Fibroblast of the aortic adventitia (primary cell): ENCODE measurements around the gene NRXN2. TPM values are rescaled to one million over a fixed set of nuclear protein-coding genes. Genes with fewer than 3 reads are reported as not detected.

Source experiments
- DNase-seq: peaks from one replicate; pipeline ENCODE4 v3.0.0-alpha.2; 2010; ENCODE audit warnings: low read depth
- H3K4me3 ChIP-seq: 2 replicates; pipeline ENCODE4 v1.5.1; 2011; ENCODE audit warnings: low read depth, mild to moderate bottlenecking, control low read depth, low read length, moderate library complexity
- CTCF ChIP-seq: IDR thresholded peaks from 2 replicates; pipeline ENCODE4 v1.5.1; 2011; ENCODE audit warnings: mild to moderate bottlenecking, low read length, control low read depth, inconsistent platforms; ENCODE audit not compliant: insufficient read depth
- total RNA-seq: library from RNA; depleted of rRNA; stranded (reverse); fragments of >200 nt; gene quantifications from 2 replicates; pipeline ENCODE4 v1.2.3, GENCODE V29; 2012; ENCODE audit warnings: low replicate concordance

The NRXN2 gene
- total RNA-seq, 1 donor, result 3.3 TPM

- no peak for DNase-seq
- TF ChIP-seq CTCF, result no peak
- H3K4me3 ChIP-seq, result no peak overlapping the region
Observed at GRCh38 chr11:64643256-64643881, 79.6 kb downstream of the NRXN2 start.

DNA sequence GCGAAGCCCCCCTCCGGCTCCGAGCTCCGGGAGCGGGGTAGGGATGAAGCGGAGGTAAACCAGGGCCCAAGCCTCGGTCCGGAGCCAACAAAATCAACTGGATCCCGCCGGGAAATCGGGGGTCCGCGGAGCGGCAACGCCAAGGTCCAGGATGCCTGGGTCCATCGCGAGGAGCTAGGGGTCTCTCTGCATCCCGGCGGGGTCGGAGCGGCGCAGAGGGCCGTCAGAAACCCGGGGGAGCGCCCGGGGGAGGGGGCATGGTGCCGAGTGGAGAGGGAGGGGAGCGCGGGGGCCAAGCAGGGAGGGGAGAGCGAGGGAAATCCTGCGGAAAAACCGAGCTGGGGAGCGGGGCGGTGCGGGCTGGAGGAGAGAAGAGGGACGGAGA lies 80.1 kb downstream of the NRXN2 start:
- no peak for DNase-seq
- TF ChIP-seq CTCF, result no peak
- no peak overlapping the region for H3K4me3 ChIP-seq

- DNase-seq, result no peak
- TF ChIP-seq CTCF, result no peak
- no peak overlapping the region for H3K4me3 ChIP-seq
Observed at GRCh38 chr11:64642418-64642735, 80.6 kb downstream of the NRXN2 start.

DNA sequence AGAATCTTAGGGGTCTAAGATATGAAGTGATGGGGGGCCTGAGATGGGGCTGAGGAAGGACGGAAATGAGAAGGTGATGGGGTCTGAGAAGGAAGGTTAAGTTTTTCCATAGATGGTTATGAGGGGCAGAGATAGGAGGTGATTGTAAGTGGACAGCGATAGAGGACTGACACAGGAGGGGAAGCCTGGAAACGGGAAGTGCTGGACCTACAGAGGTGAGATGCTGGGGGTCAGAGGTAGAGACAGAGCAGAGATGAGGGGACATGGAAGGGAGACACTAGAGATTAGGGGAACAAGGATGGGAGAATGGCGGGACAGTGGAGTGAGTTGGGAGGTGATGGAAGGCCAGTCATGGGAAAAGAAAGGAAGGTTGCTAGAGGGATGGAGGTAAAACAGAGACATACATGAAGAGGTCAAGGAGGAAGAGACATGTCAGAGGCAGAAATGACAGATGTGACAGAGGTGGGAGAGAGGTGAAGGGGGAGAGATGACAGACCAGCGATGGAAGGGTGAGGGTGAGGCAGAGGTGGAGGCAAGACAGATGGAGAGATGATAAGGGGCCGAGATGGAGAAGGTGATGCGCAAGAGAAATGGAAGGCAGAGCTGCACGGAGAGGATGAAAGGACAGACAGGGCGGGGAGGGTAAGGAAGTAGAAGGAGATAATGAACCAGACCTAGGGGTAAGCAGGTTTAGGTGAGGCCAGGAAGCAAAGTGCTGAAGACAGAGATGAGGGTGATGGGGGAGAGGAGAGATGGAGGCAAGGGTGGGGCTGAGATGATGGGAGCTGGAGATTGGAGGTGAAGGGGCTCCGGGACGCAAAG lies 81.2 kb downstream of the NRXN2 start:
- no peak for DNase-seq

GRCh38 chr11:64639885-64640284 lies 83.1 kb downstream of the NRXN2 start:
- TF ChIP-seq CTCF, result no peak
- no peak for DNase-seq
- H3K4me3 ChIP-seq, result no peak overlapping the region

More for the DNA sequence above, 81.2 kb downstream of the NRXN2 start:
- no peak overlapping the region for H3K4me3 ChIP-seq
- no peak for TF ChIP-seq CTCF

DNA sequence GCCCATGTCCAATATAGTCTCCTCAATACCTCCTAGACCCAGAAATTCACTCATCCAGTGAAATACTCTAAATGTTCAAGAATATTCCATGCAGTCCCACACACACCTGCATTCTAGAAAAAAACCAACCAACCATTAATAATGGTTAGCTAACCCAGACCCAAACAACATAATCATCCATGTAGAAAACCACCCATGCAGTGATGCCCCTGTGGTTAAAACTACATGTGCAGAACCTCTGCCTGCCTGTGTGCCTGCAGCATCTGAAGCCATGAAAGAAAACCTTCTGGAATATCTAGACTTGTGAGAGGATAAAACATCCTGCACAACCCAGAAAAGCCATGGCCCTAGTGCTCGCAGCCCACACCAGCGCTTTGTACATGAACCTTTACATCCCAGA lies 84.2 kb downstream of the NRXN2 start:
- no peak overlapping the region for H3K4me3 ChIP-seq
- no peak for DNase-seq
- TF ChIP-seq CTCF, result no peak
